Central memory CD8-positive, alpha-beta T cell (primary cell): Measurements from ENCODE around the gene CNTN4.

Experiments
- ATAC-seq: fragments of 150-1000 bp; cut with Tn5 transposase; replicated peaks from 2 replicates; pipeline ENCODE4 v1.10.0; 2022; ENCODE audit warnings: mild to moderate bottlenecking, moderate FRiP score, moderate number of reproducible peaks; ENCODE audit not compliant: poor library complexity, severe bottlenecking; ENCODE audit errors: extremely low read depth
- DNase-seq, 2 donors: peaks; one replicate each; pipeline ENCODE4 v3.0.0; 2021; ENCODE audit warnings: low spot score in 2 of 2
- H3K27ac Mint-ChIP-seq: one replicate; pipeline ENCODE4 v1.8.0; 2022; ENCODE audit warnings: low read depth, mild to moderate bottlenecking, moderate library complexity, mixed read lengths
- H3K27me3 Mint-ChIP-seq: one replicate; pipeline ENCODE4 v1.8.0; 2022; ENCODE audit warnings: mixed read lengths
- H3K36me3 Mint-ChIP-seq: one replicate; pipeline ENCODE4 v1.8.0; 2022; ENCODE audit warnings: mild to moderate bottlenecking, moderate library complexity, mixed read lengths; ENCODE audit not compliant: insufficient read depth
- H3K4me1 Mint-ChIP-seq: one replicate; pipeline ENCODE4 v1.8.0; 2022; ENCODE audit warnings: mixed read lengths
- H3K4me3 Mint-ChIP-seq: one replicate; pipeline ENCODE4 v1.8.0; 2022; ENCODE audit warnings: mild to moderate bottlenecking, moderate library complexity, mixed read lengths
- H3K9me3 Mint-ChIP-seq: one replicate; pipeline ENCODE4 v1.8.0; 2022; ENCODE audit warnings: mixed read lengths

The CNTN4 gene

GRCh38 chr3:2921452-2921851, 822.8 kb downstream of the CNTN4 start:
- ATAC-seq (no peak), DNase-seq (no peak)
- Mint-ChIP-seq H3K27ac (no peak overlapping the region), H3K4me1 (no peaks in the 10 kb centered on the region), H3K36me3 (no peaks in the 10 kb centered on the region), H3K4me3 (no peak overlapping the region), H3K27me3 (peaks cover 12% of the 10 kb centered on the region), H3K9me3 (no peaks in the 10 kb centered on the region)

- H3K27me3 Mint-ChIP-seq, result peaks cover 12% of the 10 kb centered on the region
- H3K9me3 Mint-ChIP-seq, result no peaks in the 10 kb centered on the region
- ATAC-seq, result peak; percentile 43
- no peaks in the 10 kb centered on the region for H3K4me1 Mint-ChIP-seq
- no peak overlapping the region for H3K27ac Mint-ChIP-seq
- DNase-seq, result no peak
- no peak overlapping the region for H3K4me3 Mint-ChIP-seq
- no peaks in the 10 kb centered on the region for H3K36me3 Mint-ChIP-seq
Measured at GRCh38 chr3:2921903-2922302, 823.2 kb downstream of the CNTN4 start.

GRCh38 chr3:2923390-2923789, 824.7 kb downstream of the CNTN4 start:
- H3K27ac Mint-ChIP-seq, result no peak overlapping the region
- H3K9me3 Mint-ChIP-seq, result no peaks in the 10 kb centered on the region
- H3K27me3 Mint-ChIP-seq, result peaks cover 12% of the 10 kb centered on the region
- DNase-seq, result no peak
- H3K4me3 Mint-ChIP-seq, result no peak overlapping the region
- ATAC-seq, result no peak
- H3K4me1 Mint-ChIP-seq, result no peaks in the 10 kb centered on the region
- no peaks in the 10 kb centered on the region for H3K36me3 Mint-ChIP-seq

- no peaks in the 10 kb centered on the region for H3K4me1 Mint-ChIP-seq
- no peak overlapping the region for H3K4me3 Mint-ChIP-seq
- peaks cover 21% of the 10 kb centered on the region for H3K27me3 Mint-ChIP-seq
- H3K36me3 Mint-ChIP-seq, result no peaks in the 10 kb centered on the region
- ATAC-seq (no peak), DNase-seq (no peak)
- H3K27ac Mint-ChIP-seq, result no peak overlapping the region
- H3K9me3 Mint-ChIP-seq, result no peaks in the 10 kb centered on the region
Measured at GRCh38 chr3:2927259-2927658, 828.6 kb downstream of the CNTN4 start.

- Mint-ChIP-seq H3K27ac (no peak overlapping the region), H3K9me3 (no peaks in the 10 kb centered on the region), H3K4me1 (no peaks in the 10 kb centered on the region), H3K36me3 (no peaks in the 10 kb centered on the region), H3K27me3 (peaks cover 21% of the 10 kb centered on the region), H3K4me3 (no peak overlapping the region)
- ATAC-seq (no peak), DNase-seq (no peak)
Measured at GRCh38 chr3:2929574-2929973, 830.9 kb downstream of the CNTN4 start.

- no peaks in the 10 kb centered on the region for H3K36me3 Mint-ChIP-seq
- DNase-seq (no peak), ATAC-seq (no peak)
- no peaks in the 10 kb centered on the region for H3K4me1 Mint-ChIP-seq
- peaks cover 11% of the 10 kb centered on the region for H3K27me3 Mint-ChIP-seq
- H3K4me3 Mint-ChIP-seq, result no peak overlapping the region
- no peak overlapping the region for H3K27ac Mint-ChIP-seq
- H3K9me3 Mint-ChIP-seq, result no peaks in the 10 kb centered on the region
Measured at GRCh38 chr3:2931265-2931664, 832.6 kb downstream of the CNTN4 start.

- Mint-ChIP-seq H3K9me3 (no peaks in the 10 kb centered on the region), H3K4me1 (no peaks in the 10 kb centered on the region), H3K27me3 (peaks cover 20% of the 10 kb centered on the region), H3K4me3 (no peak overlapping the region), H3K36me3 (no peaks in the 10 kb centered on the region), H3K27ac (no peak overlapping the region)
- ATAC-seq (no peak), DNase-seq (no peak)
Measured at GRCh38 chr3:2934541-2934940, 835.9 kb downstream of the CNTN4 start.

GRCh38 chr3:2937055-2937454, 838.4 kb downstream of the CNTN4 start:
- Mint-ChIP-seq H3K27me3 (peaks cover 27% of the 10 kb centered on the region), H3K36me3 (no peaks in the 10 kb centered on the region), H3K9me3 (no peaks in the 10 kb centered on the region), H3K27ac (no peak overlapping the region), H3K4me1 (no peaks in the 10 kb centered on the region), H3K4me3 (no peak overlapping the region)
- ATAC-seq (no peak), DNase-seq (no peak)

GRCh38 chr3:2937592-2937991, 838.9 kb downstream of the CNTN4 start:
- DNase-seq (no peak), ATAC-seq (no peak)
- Mint-ChIP-seq H3K27ac (no peak overlapping the region), H3K4me1 (no peaks in the 10 kb centered on the region), H3K4me3 (no peak overlapping the region), H3K27me3 (peaks cover 27% of the 10 kb centered on the region), H3K36me3 (no peaks in the 10 kb centered on the region), H3K9me3 (no peaks in the 10 kb centered on the region)

- Mint-ChIP-seq H3K9me3 (no peaks in the 10 kb centered on the region), H3K4me1 (no peaks in the 10 kb centered on the region), H3K36me3 (no peaks in the 10 kb centered on the region), H3K4me3 (no peak overlapping the region), H3K27me3 (peaks cover 27% of the 10 kb centered on the region), H3K27ac (no peak overlapping the region)
- no peak for DNase-seq
- ATAC-seq, result no peak
Measured at GRCh38 chr3:2938711-2939110, 840.0 kb downstream of the CNTN4 start.

- H3K4me1 Mint-ChIP-seq, result no peaks in the 10 kb centered on the region
- ATAC-seq (no peak), DNase-seq (no peak)
- no peaks in the 10 kb centered on the region for H3K9me3 Mint-ChIP-seq
- peaks cover 27% of the 10 kb centered on the region for H3K27me3 Mint-ChIP-seq
- no peak overlapping the region for H3K27ac Mint-ChIP-seq
- H3K36me3 Mint-ChIP-seq, result no peaks in the 10 kb centered on the region
- H3K4me3 Mint-ChIP-seq, result no peak overlapping the region
Measured at GRCh38 chr3:2940062-2940461, 841.4 kb downstream of the CNTN4 start.

GRCh38 chr3:2944628-2945027, 846.0 kb downstream of the CNTN4 start:
- Mint-ChIP-seq H3K4me3 (no peak overlapping the region), H3K4me1 (no peaks in the 10 kb centered on the region), H3K27ac (no peak overlapping the region), H3K9me3 (no peaks in the 10 kb centered on the region), H3K36me3 (no peaks in the 10 kb centered on the region), H3K27me3 (peaks cover 46% of the 10 kb centered on the region)
- DNase-seq, result no peak
- ATAC-seq, result no peak

- Mint-ChIP-seq H3K27ac (no peak overlapping the region), H3K4me1 (no peaks in the 10 kb centered on the region)
- ATAC-seq, result no peak
Measured at GRCh38 chr3:2945121-2945520, 846.5 kb downstream of the CNTN4 start.

GRCh38 chr3:2947536-2947935, 848.9 kb downstream of the CNTN4 start:
- no peak for DNase-seq
- Mint-ChIP-seq H3K27ac (no peak overlapping the region), H3K36me3 (no peaks in the 10 kb centered on the region), H3K4me1 (no peaks in the 10 kb centered on the region), H3K27me3 (peaks cover 31% of the 10 kb centered on the region), H3K9me3 (no peaks in the 10 kb centered on the region), H3K4me3 (no peak overlapping the region)
- ATAC-seq, result no peak

More at GRCh38 chr3:2945121-2945520, 846.5 kb downstream of the CNTN4 start:
- Mint-ChIP-seq H3K27me3 (peaks cover 42% of the 10 kb centered on the region), H3K4me3 (no peak overlapping the region), H3K9me3 (no peaks in the 10 kb centered on the region), H3K36me3 (no peaks in the 10 kb centered on the region)
- no peak for DNase-seq
